CD14-positive monocyte (primary cell): ENCODE results near the gene SCGB3A1. TPM values are rescaled to one million over a fixed set of nuclear protein-coding genes. Genes with fewer than 3 reads are reported as not detected.

Experiments used
- DNase-seq, 3 donors: peaks; one replicate each; pipeline ENCODE4 v3.0.0-alpha.2; 2011 to 2022
- H2AFZ ChIP-seq: 2 replicates; pipeline ENCODE4 v1.6.0; 2012; ENCODE audit warnings: mild to moderate bottlenecking, low read depth, low read length, inconsistent platforms; ENCODE audit not compliant: insufficient read depth, poor library complexity, severe bottlenecking
- H3K27ac ChIP-seq, 2 donors: 1 replicate in 1 of 2; 2 replicates in 1 of 2; pipeline ENCODE4 v1.5.1; 2012 to 2013; ENCODE audit warnings: low read length in 2 of 2, control low read depth in 1 of 2, inconsistent platforms in 1 of 2, low read depth in 1 of 2, mild to moderate bottlenecking in 1 of 2
- H3K27me3 ChIP-seq, 2 donors: one replicate each; pipeline versions ENCODE4 v1.6.0 to v1.6.1; 2011 to 2013; ENCODE audit warnings: low read length in 2 of 2; ENCODE audit not compliant: control insufficient read depth in 2 of 2, insufficient read depth in 2 of 2
- H3K36me3 ChIP-seq, 2 donors: replicated peaks in 1 of 2; 1 replicate in 1 of 2; 2 replicates in 1 of 2; pipeline versions ENCODE4 v1.5.1 to v1.6.1; 2012 to 2013; ENCODE audit warnings: low read length in 2 of 2, control low read depth in 1 of 2, inconsistent platforms in 1 of 2, mild to moderate bottlenecking in 1 of 2; ENCODE audit not compliant: insufficient read depth in 2 of 2, control insufficient read depth in 1 of 2
- H3K4me1 ChIP-seq, 2 donors: 1 replicate in 1 of 2; 2 replicates in 1 of 2; pipeline versions ENCODE4 v1.5.1 to v1.6.1; 2012 to 2013; ENCODE audit warnings: low read length in 2 of 2, control low read depth in 1 of 2, inconsistent platforms in 1 of 2, mild to moderate bottlenecking in 1 of 2, moderate library complexity in 1 of 2; ENCODE audit not compliant: insufficient read depth in 2 of 2, control insufficient read depth in 1 of 2
- H3K4me2 ChIP-seq: replicated peaks from 2 replicates; pipeline ENCODE3; 2012; ENCODE audit warnings: low read length, moderate library complexity, mild to moderate bottlenecking; ENCODE audit not compliant: poor library complexity, severe bottlenecking; ENCODE audit errors: extremely low read depth
- H3K4me3 ChIP-seq, 3 experiments: fragments of 200-600 bp in 1 of 3; sonication (generic) in 1 of 3; replicated peaks in 1 of 3; 1 replicate in 2 of 3; 2 replicates in 1 of 3; pipeline ENCODE4 v1.5.1; 2011 to 2013; ENCODE audit warnings: low read length in 3 of 3, mild to moderate bottlenecking in 3 of 3, control low read depth in 2 of 3, low read depth in 2 of 3, inconsistent platforms in 1 of 3, moderate library complexity in 1 of 3
- H3K79me2 ChIP-seq: 2 replicates; pipeline ENCODE4 v1.6.0; 2012; ENCODE audit warnings: mild to moderate bottlenecking, control low read depth, inconsistent platforms, low read length, moderate library complexity; ENCODE audit not compliant: insufficient read depth
- H3K9ac ChIP-seq: 2 replicates; pipeline ENCODE4 v1.6.0; 2017; ENCODE audit warnings: low read length, mild to moderate bottlenecking; ENCODE audit not compliant: insufficient read depth, poor library complexity, severe bottlenecking
- H3K9me3 ChIP-seq, 2 donors: replicated peaks in 1 of 2; 1 replicate in 1 of 2; 2 replicates in 1 of 2; pipeline versions ENCODE4 v1.5.1 to v1.6.1; 2012 to 2013; ENCODE audit warnings: low read length in 2 of 2, control low read depth in 1 of 2; ENCODE audit not compliant: control insufficient read depth in 1 of 2, insufficient read depth in 1 of 2
- H4K20me1 ChIP-seq: 2 replicates; pipeline ENCODE4 v1.6.0; 2012; ENCODE audit warnings: mild to moderate bottlenecking, low read length, control low read depth, moderate library complexity; ENCODE audit not compliant: insufficient read depth
- H3K27ac Mint-ChIP-seq, 7 donors: one replicate each; pipeline ENCODE4 v1.8.0; 2020; ENCODE audit warnings: mild to moderate bottlenecking in 7 of 7, mixed read lengths in 7 of 7, moderate library complexity in 6 of 7, inconsistent platforms in 2 of 7
- H3K27me3 Mint-ChIP-seq, 3 donors: one replicate each; pipeline ENCODE4 v1.8.0; 2021 to 2022; ENCODE audit warnings: low read depth in 3 of 3, mild to moderate bottlenecking in 3 of 3, mixed read lengths in 3 of 3, moderate library complexity in 3 of 3, inconsistent platforms in 1 of 3
- H3K36me3 Mint-ChIP-seq, 2 donors: one replicate each; pipeline ENCODE4 v1.8.0; 2020; ENCODE audit warnings: mixed read lengths in 2 of 2, inconsistent platforms in 1 of 2, mild to moderate bottlenecking in 1 of 2
- H3K4me1 Mint-ChIP-seq: one replicate; pipeline ENCODE4 v1.8.0; 2020; ENCODE audit warnings: mild to moderate bottlenecking, mixed read lengths
- H3K4me3 Mint-ChIP-seq, 2 donors: one replicate each; pipeline ENCODE4 v1.8.0; 2020; ENCODE audit warnings: mild to moderate bottlenecking in 2 of 2, mixed read lengths in 2 of 2, moderate library complexity in 1 of 2
- H3K9me3 Mint-ChIP-seq, 7 donors: one replicate each; pipeline ENCODE4 v1.8.0; 2020 to 2022; ENCODE audit warnings: mixed read lengths in 7 of 7, mild to moderate bottlenecking in 6 of 7, moderate library complexity in 6 of 7, inconsistent platforms in 2 of 7
- CTCF ChIP-seq: fragments of 200-600 bp; IDR thresholded peaks from one replicate; pipeline ENCODE4 v1.8.0; 2022; ENCODE audit warnings: antibody characterized with exemption, mild to moderate bottlenecking
- WGBS: methylation state at CpG from one replicate; pipeline ENCODE4 v1.1.5; 2013; ENCODE audit warnings: missing lambda C conversion rate; ENCODE audit not compliant: insufficient coverage; 5-methylcytosine and 5-hydroxymethylcytosine counted together
- intact Hi-C, 2 donors: fragments of 100-400 bp; cut with micrococcal nuclease; formaldehyde crosslinking; loops; one replicate each; pipeline versions ENCODE4 v1.15.0 to v1.15.1; 2023
- polyA plus RNA-seq, 3 donors: library from polyadenylated mRNA; depleted of rRNA in 1 of 3; unstranded in 2 of 3; stranded (reverse) in 1 of 3; fragments of 300-500 nt in 2 of 3; fragments of >200 nt in 1 of 3; fragmentation: Illumina TruSeq in 2 of 3; gene quantifications; 1 replicate in 2 of 3; 2 replicates in 1 of 3; pipeline ENCODE4 v1.2.3, GENCODE V29; 2012 to 2021

The SCGB3A1 gene
- polyA plus RNA-seq, 3 donors, result 0.49 to 0.83 (median 0.59) TPM

GRCh38 chr5:180639741-180640610 is 48.7 kb upstream of the SCGB3A1 start:
- Histone ChIP-seq H3K9me3 (no peaks in the 10 kb centered on the region), H3K4me3 (no peak overlapping the region), H3K4me1 (no peaks in the 10 kb centered on the region), H3K79me2 (no peaks in the 10 kb centered on the region), H3K36me3 (no peaks in the 10 kb centered on the region), H3K4me2 (no peak overlapping the region), H3K27ac (no peak overlapping the region), H3K27me3 (no peaks in the 10 kb centered on the region), H3K9ac (no peak overlapping the region), H2AFZ (no peak overlapping the region), H4K20me1 (no peaks in the 10 kb centered on the region)
- intact Hi-C loops, result no loop called here
- Mint-ChIP-seq H3K27ac (no peak overlapping the region), H3K27me3 (peaks cover 6 to 9% (median 8%) of the 10 kb centered on the region in 3 donors), H3K9me3 (peaks cover 0 to 3% (median 0%) of the 10 kb centered on the region in 7 donors), H3K36me3 (no peaks in the 10 kb centered on the region), H3K4me1 (no peaks in the 10 kb centered on the region), H3K4me3 (no peak overlapping the region)
- WGBS, result 68% methylated on average over 24 of the region's 27 CpGs
- DNase-seq, result no peak
- TF ChIP-seq CTCF, result no peak

- Mint-ChIP-seq H3K27ac (no peak overlapping the region), H3K27me3 (peaks cover 1 to 9% (median 4%) of the 10 kb centered on the region in 3 donors), H3K4me3 (no peak overlapping the region)
Observed at GRCh38 chr5:180639287-180639686, 48.0 kb upstream of the SCGB3A1 start.

More at GRCh38 chr5:180639287-180639686, 48.0 kb upstream of the SCGB3A1 start:
- no peak overlapping the region for H2AFZ ChIP-seq
- Mint-ChIP-seq H3K9me3 (peaks cover 0 to 3% (median 0%) of the 10 kb centered on the region in 7 donors), H3K36me3 (no peaks in the 10 kb centered on the region), H3K4me1 (no peaks in the 10 kb centered on the region)
- H3K36me3 ChIP-seq, result no peaks in the 10 kb centered on the region
- no peak for TF ChIP-seq CTCF
- WGBS, result 67% methylated on average over 3 of the region's 3 CpGs
- H3K9ac ChIP-seq, result no peak overlapping the region
- no peak overlapping the region for H3K4me3 ChIP-seq
- no peaks in the 10 kb centered on the region for H3K79me2 ChIP-seq
- no peak for DNase-seq
- no peak overlapping the region for H3K4me2 ChIP-seq
- no peaks in the 10 kb centered on the region for H3K27me3 ChIP-seq
- H4K20me1 ChIP-seq, result no peaks in the 10 kb centered on the region
- no peak overlapping the region for H3K27ac ChIP-seq
- no peaks in the 10 kb centered on the region for H3K9me3 ChIP-seq
- intact Hi-C loops, result no loop called here
- H3K4me1 ChIP-seq, result no peaks in the 10 kb centered on the region
